ENCODE data around the gene THRAP3.

DNA sequence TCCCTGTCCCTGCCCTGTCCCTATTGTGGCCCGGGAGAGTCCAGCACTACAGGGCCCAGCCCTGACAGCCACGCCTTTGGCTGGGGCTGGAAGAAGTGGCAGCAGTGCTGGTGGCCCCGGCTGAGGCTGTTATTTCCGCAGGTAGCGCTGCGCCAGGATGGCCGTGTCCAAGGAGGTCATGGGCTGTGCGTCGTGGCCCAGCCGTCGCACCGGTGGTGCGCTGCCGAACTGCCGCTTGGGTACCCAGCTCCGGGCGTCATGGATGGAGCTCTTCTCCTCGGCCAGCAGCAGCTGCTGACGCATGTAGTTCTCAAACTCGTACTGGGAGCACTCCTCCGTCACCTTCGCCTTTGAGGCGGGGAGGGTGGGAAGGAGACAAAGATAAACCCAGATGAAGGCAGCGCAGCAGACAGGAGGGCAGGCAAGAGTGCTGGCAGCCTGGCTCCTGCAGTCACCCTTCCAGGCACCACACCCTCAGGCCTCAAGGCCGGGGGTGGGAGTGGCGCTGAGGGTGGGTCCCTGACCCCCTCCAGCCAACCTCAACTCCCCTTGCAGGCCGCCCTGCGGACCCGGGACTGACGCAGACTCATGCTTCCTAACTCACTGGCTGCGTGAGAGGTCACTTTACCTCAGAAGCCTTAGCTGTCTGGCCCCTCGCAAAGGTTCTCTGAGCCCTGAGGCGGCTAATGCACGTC is 117.5 kb downstream of the THRAP3 start:
- TF ChIP-seq CTCF (IDR thresholded peaks at IDR 0.05; ENCODE audit: control extremely low read depth in 1 of 3, insufficient read depth in 1 of 3, low read depth in 1 of 3, low read length in 3 of 3), result no peak
- TF ChIP-seq GABPA (IDR thresholded peaks at IDR 0.05; ENCODE audit: borderline replicate concordance, insufficient read depth, low read length), result no peak
- TF ChIP-seq POLR2A (IDR thresholded peaks at IDR 0.05; ENCODE audit: control extremely low read depth in 1 of 2, low read depth in 2 of 2, low read length in 2 of 2), result no peak
- no peak for TF ChIP-seq POLR2AphosphoS5 (IDR thresholded peaks at IDR 0.05; ENCODE audit: low read depth, low read length)
- TF ChIP-seq JUND (IDR thresholded peaks at IDR 0.05; ENCODE audit: low read length), result no peak
- no peak for TF ChIP-seq HDAC2 (IDR thresholded peaks at IDR 0.05; ENCODE audit: borderline replicate concordance in 1 of 2, low read depth in 2 of 2, low read length in 2 of 2)
- no peak for TF ChIP-seq EZH2 (IDR thresholded peaks at IDR 0.05; ENCODE audit: low read depth, low read length, severe bottlenecking)

Measured in H1 (cell line).